Calu3 (cell line): ENCODE results near the gene CLCN1. TPM values are rescaled to one million over a fixed set of nuclear protein-coding genes. Genes with fewer than 3 reads are reported as not detected.

ENCODE experiments used
- BruUV-seq: library from RNA; stranded (reverse); fragments of 400-500 nt; replicated peaks from 2 replicates; lab custom pipeline; 2021; lab: Mats Ljungman, UMichigan
- CTCF ChIA-PET: fragments of 300-600 bp; sonication (Branson Sonifier 250); formaldehyde crosslinking; loops from one replicate; lab custom pipeline; 2022; ENCODE audit warnings: antibody characterized with exemption; lab: Charles Lee
- DNase-seq: peaks from one replicate; pipeline ENCODE4 v3.0.0; 2022
- H3K27ac Mint-ChIP-seq: one replicate; pipeline ENCODE4 v1.8.0; 2022; ENCODE audit warnings: mixed read lengths; ENCODE audit not compliant: unreplicated experiment
- H3K27me3 Mint-ChIP-seq: one replicate; pipeline ENCODE4 v1.8.0; 2022; ENCODE audit warnings: mixed read lengths; ENCODE audit not compliant: unreplicated experiment
- H3K36me3 Mint-ChIP-seq: one replicate; pipeline ENCODE4 v1.8.0; 2022; ENCODE audit warnings: mild to moderate bottlenecking, moderate library complexity, mixed read lengths; ENCODE audit not compliant: insufficient read depth, unreplicated experiment
- H3K4me1 Mint-ChIP-seq: one replicate; pipeline ENCODE4 v1.8.0; 2022; ENCODE audit warnings: mild to moderate bottlenecking, low read depth, mixed read lengths; ENCODE audit not compliant: unreplicated experiment
- H3K4me3 Mint-ChIP-seq: one replicate; pipeline ENCODE4 v1.8.0; 2022; ENCODE audit warnings: mild to moderate bottlenecking, low read depth, moderate library complexity, mixed read lengths; ENCODE audit not compliant: unreplicated experiment
- H3K9me3 Mint-ChIP-seq: one replicate; pipeline ENCODE4 v1.8.0; 2022; ENCODE audit warnings: low read depth, mixed read lengths; ENCODE audit not compliant: unreplicated experiment
- CTCF ChIP-seq: fragments of 200-600 bp; IDR thresholded peaks from one replicate; pipeline ENCODE4 v1.8.0; 2022; ENCODE audit warnings: antibody characterized with exemption; ENCODE audit not compliant: unreplicated experiment
- intact Hi-C: fragments of 100-400 bp; cut with micrococcal nuclease; formaldehyde crosslinking; loops from one replicate; pipeline ENCODE4 v1.10.0; 2022; ENCODE audit not compliant: unreplicated experiment
- total RNA-seq: library from RNA; stranded (reverse); gene quantifications from 2 replicates; pipeline ENCODE4 v1.2.3, GENCODE V29; 2022

The CLCN1 gene
- total RNA-seq, 1 experiment from 2014 or later = 0.61 TPM

- Mint-ChIP-seq H3K36me3 (no peaks in the 10 kb centered on the region), H3K4me3 (no peak overlapping the region), H3K27me3 (peaks cover 6% of the 10 kb centered on the region), H3K4me1 (peaks cover 50% of the 10 kb centered on the region), H3K27ac (no peak overlapping the region), H3K9me3 (no peaks in the 10 kb centered on the region)
- CTCF ChIA-PET = interaction anchor here (0.7 to 1.4 kb wide), 4 partner anchors 10 to 82 kb away, joined by 3 to 10 read pairs (median 3); partner anchors contain the start of gene CASP2
- no peak for DNase-seq
- no peak for TF ChIP-seq CTCF
- intact Hi-C loops = loop anchor here (5.0 kb wide), 2 partner anchors 38 to 48 kb away; no protein-coding TSS in a partner anchor
- BruUV-seq = no TSS peak
Measured at GRCh38 chr7:143369678-143370651, 54.1 kb downstream of the CLCN1 start.

GRCh38 chr7:143372070-143372469, 56.2 kb downstream of the CLCN1 start:
- intact Hi-C loops = loop anchor here (5.0 kb wide), 1 partner anchor 50 kb away; no protein-coding TSS in a partner anchor

GRCh38 chr7:143373255-143373794, 57.4 kb downstream of the CLCN1 start:
- BruUV-seq = no TSS peak

More at GRCh38 chr7:143372070-143372469, 56.2 kb downstream of the CLCN1 start:
- Mint-ChIP-seq H3K27me3 (no peaks in the 10 kb centered on the region), H3K4me3 (no peak overlapping the region), H3K36me3 (no peaks in the 10 kb centered on the region), H3K9me3 (no peaks in the 10 kb centered on the region), H3K27ac (no peak overlapping the region), H3K4me1 (peaks cover 57% of the 10 kb centered on the region)
- TF ChIP-seq CTCF = no peak
- no TSS peak for BruUV-seq
- DNase-seq = peak; percentile 40
- CTCF ChIA-PET = interaction anchor here (0.6 kb wide), 1 partner anchor 37 kb away, joined by 3 read pairs; no protein-coding TSS in a partner anchor

More at GRCh38 chr7:143373255-143373794, 57.4 kb downstream of the CLCN1 start:
- Mint-ChIP-seq H3K4me1 (peaks cover 50% of the 10 kb centered on the region), H3K27ac (no peak overlapping the region), H3K4me3 (no peak overlapping the region), H3K27me3 (no peaks in the 10 kb centered on the region), H3K36me3 (no peaks in the 10 kb centered on the region), H3K9me3 (no peaks in the 10 kb centered on the region)
- TF ChIP-seq CTCF = no peak
- DNase-seq = no peak
- CTCF ChIA-PET = no interaction called here
- intact Hi-C loops = loop anchor here (5.0 kb wide), 1 partner anchor 51 kb away; no protein-coding TSS in a partner anchor
